ENCODE data around the gene CUX1. TPM values are rescaled to one million over a fixed set of nuclear protein-coding genes. Genes with fewer than 3 reads are reported as not detected.
A peak's percentile ranks its signal among the peaks of the same experiment; 100 is the strongest.
"Not testable (repeated sequence)": the region's sequence is repeated elsewhere in the genome, so short reads cannot be mapped to it uniquely, and the experiment has no call there.

Gene CUX1
- total RNA-seq, 1 donor from 2014 or later: 18.3 TPM

DNA sequence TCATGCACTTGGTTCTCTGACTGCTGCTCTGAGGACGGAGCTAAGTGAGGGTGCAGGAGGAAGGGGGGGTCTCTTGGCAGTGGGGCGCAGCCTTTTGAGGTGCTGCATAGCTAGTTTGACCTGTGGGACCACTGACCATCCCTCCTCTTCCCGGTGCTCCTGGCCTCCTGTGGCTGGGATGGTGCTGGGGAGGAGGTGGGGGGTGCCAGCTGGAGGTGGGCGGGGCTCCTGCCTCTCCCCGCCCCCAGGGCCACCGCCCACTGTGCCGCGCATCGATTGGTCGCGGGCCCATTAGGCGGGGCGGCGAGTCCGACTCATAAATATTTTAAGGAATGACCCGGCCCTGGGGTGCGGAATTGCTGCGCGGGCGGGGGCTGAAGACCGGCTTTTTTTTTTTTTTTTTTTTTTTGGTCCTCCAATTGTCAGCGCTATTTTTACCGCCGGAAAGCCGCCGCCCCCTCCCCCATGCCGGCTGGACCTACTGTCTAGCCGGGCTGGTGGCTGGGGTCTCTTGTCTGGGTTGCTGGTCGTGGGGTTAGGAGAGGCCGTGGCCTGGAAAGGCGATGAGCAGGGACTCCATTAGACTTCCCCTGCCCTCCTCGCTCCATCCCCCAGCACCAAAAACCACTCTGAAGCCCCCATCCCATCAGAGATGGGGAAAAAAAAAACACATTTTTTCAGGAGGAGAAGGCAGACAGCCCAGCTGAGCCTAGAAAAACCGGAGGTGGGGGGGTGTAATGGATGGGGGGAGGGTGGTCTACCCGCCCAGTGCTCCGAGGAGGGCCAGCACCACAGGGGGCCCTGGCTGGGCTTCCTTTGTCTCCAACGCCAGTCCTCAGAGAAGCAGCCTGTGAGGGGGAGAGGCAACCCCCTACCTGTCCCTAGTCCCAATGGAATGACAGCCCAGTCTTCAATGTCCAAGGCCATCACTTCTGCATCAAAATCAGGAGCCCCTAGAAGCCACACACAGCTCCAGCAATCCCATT, 475.7 kb downstream of the CUX1 start:
- H3K27ac ChIP-seq (ENCODE audit: low read depth, low read length): no peak overlapping the region
- peak overlapping the region in 1 of 3 donors; percentile 14 for H3K9ac ChIP-seq (ENCODE audit: low read depth in 1 of 3, low read length in 3 of 3)
- no peaks in the 10 kb centered on the region for H3K36me3 ChIP-seq (ENCODE audit: control insufficient read depth in 3 of 3, insufficient read depth in 3 of 3, low read length in 3 of 3)
- no peaks in the 10 kb centered on the region for H3K9me3 ChIP-seq (ENCODE audit: control insufficient read depth in 3 of 3, low read length in 3 of 3)
- H3K27me3 ChIP-seq (ENCODE audit: control insufficient read depth in 3 of 3, insufficient read depth in 3 of 3, low read length in 3 of 3): no peaks in the 10 kb centered on the region
- peaks cover 47 to 82% (median 57%) of the 10 kb centered on the region in 3 donors for H3K4me1 ChIP-seq (ENCODE audit: control insufficient read depth in 3 of 3, insufficient read depth in 3 of 3, low read length in 3 of 3)
- no peak overlapping the region for H3K4me3 ChIP-seq (ENCODE audit: low read length in 3 of 3)

DNA sequence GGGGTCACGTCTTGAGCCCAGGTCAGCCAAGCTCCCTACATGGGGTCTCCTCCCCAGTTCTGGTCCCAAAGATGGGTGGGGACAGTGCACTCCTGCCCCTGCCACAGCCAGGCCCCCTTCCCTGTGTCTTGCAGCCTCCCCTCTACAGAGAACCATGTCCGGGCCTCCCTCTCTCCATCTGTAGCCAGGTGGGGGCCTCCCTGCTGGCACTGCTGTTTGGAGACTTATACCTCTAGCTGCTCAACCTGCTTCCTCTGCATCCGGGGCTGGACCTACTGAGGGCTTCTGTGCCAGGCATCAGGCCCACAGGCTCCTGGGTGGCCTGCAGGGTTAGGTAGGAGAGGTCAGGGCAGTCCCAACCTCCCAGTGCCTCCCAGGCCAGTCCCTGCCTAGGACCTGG, 477.2 kb downstream of the CUX1 start:
- Histone ChIP-seq H3K9ac (ENCODE audit: low read depth in 1 of 3, low read length in 3 of 3) (peak overlapping the region in 1 of 3 donors; percentile 8), H3K27ac (ENCODE audit: low read depth, low read length) (peak overlapping the region; percentile 84), H3K9me3 (ENCODE audit: control insufficient read depth in 3 of 3, low read length in 3 of 3) (no peaks in the 10 kb centered on the region)

DNA sequence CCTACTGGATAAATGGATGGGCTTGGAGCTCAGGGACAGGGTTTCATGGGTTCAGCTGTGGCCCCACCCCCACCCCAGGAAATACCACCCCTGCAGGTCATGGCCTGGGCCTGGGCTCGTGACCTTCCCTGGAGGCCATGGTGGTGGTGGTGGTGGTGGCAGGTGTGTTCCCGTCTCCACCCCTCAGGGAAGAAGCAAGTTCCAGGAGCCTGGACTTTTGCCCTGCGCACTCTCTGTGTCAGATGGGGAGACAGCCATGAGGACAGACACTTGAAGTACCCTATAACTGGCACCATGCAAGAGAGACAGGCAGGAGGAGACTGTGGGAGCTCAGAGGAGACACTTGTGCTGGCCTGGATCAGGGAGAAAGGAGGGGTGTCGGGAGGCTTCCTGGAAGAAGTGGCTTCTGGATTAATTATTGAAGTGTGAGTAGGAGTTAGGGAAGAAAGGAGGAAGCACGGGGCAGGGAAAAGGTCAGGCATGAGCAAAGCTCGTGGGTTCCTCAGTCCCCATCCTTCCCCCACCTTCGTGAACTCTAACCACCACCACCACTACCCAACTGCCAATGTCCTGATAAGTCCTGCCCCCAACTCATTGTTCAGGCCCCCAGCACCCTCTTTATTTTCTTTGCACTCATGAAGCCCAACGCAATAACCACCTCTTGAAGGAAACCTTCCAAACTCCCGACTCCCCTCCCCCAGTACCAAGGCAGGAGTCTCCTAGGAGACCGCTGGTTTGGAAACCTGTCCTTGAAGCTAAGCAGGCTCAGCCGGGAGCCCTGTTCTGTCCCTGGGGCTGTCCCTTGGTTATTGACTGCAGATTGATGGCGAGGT, 478.1 kb downstream of the CUX1 start:
- H3K9me3 ChIP-seq (ENCODE audit: control insufficient read depth in 3 of 3, low read length in 3 of 3): no peaks in the 10 kb centered on the region
- peak overlapping the region; percentile 84 for H3K27ac ChIP-seq (ENCODE audit: low read depth, low read length)
- no peaks in the 10 kb centered on the region for H3K27me3 ChIP-seq (ENCODE audit: control insufficient read depth in 3 of 3, insufficient read depth in 3 of 3, low read length in 3 of 3)
- no peaks in the 10 kb centered on the region for H3K36me3 ChIP-seq (ENCODE audit: control insufficient read depth in 3 of 3, insufficient read depth in 3 of 3, low read length in 3 of 3)
- peak overlapping the region; percentile 30 to 63 (median 50) for H3K9ac ChIP-seq (ENCODE audit: low read depth in 1 of 3, low read length in 3 of 3)
- peak overlapping the region in 2 of 3 donors; percentile 43 to 45 for H3K4me3 ChIP-seq (ENCODE audit: low read length in 3 of 3)
- peaks cover 35 to 62% (median 52%) of the 10 kb centered on the region in 3 donors for H3K4me1 ChIP-seq (ENCODE audit: control insufficient read depth in 3 of 3, insufficient read depth in 3 of 3, low read length in 3 of 3)

More for the DNA sequence above, 477.2 kb downstream of the CUX1 start:
- Histone ChIP-seq H3K27me3 (ENCODE audit: control insufficient read depth in 3 of 3, insufficient read depth in 3 of 3, low read length in 3 of 3) (no peaks in the 10 kb centered on the region), H3K36me3 (ENCODE audit: control insufficient read depth in 3 of 3, insufficient read depth in 3 of 3, low read length in 3 of 3) (no peaks in the 10 kb centered on the region), H3K4me3 (ENCODE audit: low read length in 3 of 3) (no peak overlapping the region), H3K4me1 (ENCODE audit: control insufficient read depth in 3 of 3, insufficient read depth in 3 of 3, low read length in 3 of 3) (peaks cover 37 to 67% (median 48%) of the 10 kb centered on the region in 3 donors)

DNA sequence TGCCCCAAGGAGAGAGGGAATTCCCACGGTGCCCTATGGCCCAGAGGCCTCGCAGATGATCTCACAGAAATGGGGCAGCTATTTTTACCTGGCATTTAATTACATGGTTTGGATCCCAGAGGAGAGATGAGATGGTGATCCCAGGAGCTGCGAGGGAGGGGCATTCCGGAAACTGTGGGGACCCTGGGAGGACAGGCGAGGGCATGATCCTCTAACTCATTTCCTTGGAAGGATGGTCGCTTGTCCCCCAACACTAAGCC, 478.7 kb downstream of the CUX1 start:
- Histone ChIP-seq H3K4me3 (ENCODE audit: low read length in 3 of 3) (peak overlapping the region in 2 of 3 donors; percentile 43 to 45), H3K4me1 (ENCODE audit: control insufficient read depth in 3 of 3, insufficient read depth in 3 of 3, low read length in 3 of 3) (peaks cover 33 to 61% (median 50%) of the 10 kb centered on the region in 3 donors), H3K27ac (ENCODE audit: low read depth, low read length) (peak overlapping the region; percentile 84)

DNA sequence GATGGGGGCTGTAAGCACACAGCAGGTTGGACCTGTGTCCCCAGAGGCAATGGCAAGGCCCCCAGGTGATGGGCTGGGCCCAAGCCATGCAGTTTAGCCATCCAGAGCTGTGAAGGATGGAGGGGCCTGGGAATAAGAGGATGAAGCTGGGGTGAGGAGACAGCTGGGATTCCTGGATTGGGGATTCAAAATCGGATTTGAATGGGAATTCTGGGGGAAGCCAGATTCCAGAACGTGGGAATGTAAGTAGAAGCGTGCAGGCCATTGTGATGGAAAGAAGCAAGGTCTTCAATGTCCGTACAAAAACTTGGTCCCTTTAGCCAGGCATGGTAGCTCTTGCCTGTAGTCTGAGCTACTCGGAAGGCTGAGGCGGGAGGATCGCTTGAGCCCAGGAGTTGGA, 479.1 kb downstream of the CUX1 start:
- Histone ChIP-seq H3K4me3 (ENCODE audit: low read length in 3 of 3) (peak overlapping the region in 1 of 3 donors; percentile 43), H3K9ac (ENCODE audit: low read depth in 1 of 3, low read length in 3 of 3) (peak overlapping the region; percentile 27 to 63 (median 53)), H3K9me3 (ENCODE audit: control insufficient read depth in 3 of 3, low read length in 3 of 3) (no peaks in the 10 kb centered on the region), H3K4me1 (ENCODE audit: control insufficient read depth in 3 of 3, insufficient read depth in 3 of 3, low read length in 3 of 3) (peaks cover 30 to 61% (median 53%) of the 10 kb centered on the region in 3 donors), H3K36me3 (ENCODE audit: control insufficient read depth in 3 of 3, insufficient read depth in 3 of 3, low read length in 3 of 3) (no peaks in the 10 kb centered on the region), H3K27ac (ENCODE audit: low read depth, low read length) (peak overlapping the region; percentile 84), H3K27me3 (ENCODE audit: control insufficient read depth in 3 of 3, insufficient read depth in 3 of 3, low read length in 3 of 3) (no peaks in the 10 kb centered on the region)

More for the DNA sequence above, 478.7 kb downstream of the CUX1 start:
- peak overlapping the region; percentile 30 to 63 (median 53) for H3K9ac ChIP-seq (ENCODE audit: low read depth in 1 of 3, low read length in 3 of 3)
- no peaks in the 10 kb centered on the region for H3K9me3 ChIP-seq (ENCODE audit: control insufficient read depth in 3 of 3, low read length in 3 of 3)
- H3K36me3 ChIP-seq (ENCODE audit: control insufficient read depth in 3 of 3, insufficient read depth in 3 of 3, low read length in 3 of 3): no peaks in the 10 kb centered on the region
- H3K27me3 ChIP-seq (ENCODE audit: control insufficient read depth in 3 of 3, insufficient read depth in 3 of 3, low read length in 3 of 3): no peaks in the 10 kb centered on the region

GRCh38 chr7:102297487-102298218, 480.2 kb downstream of the CUX1 start:
- Histone ChIP-seq H3K9ac (ENCODE audit: low read depth in 1 of 3, low read length in 3 of 3) (no peak overlapping the region), H3K27me3 (ENCODE audit: control insufficient read depth in 3 of 3, insufficient read depth in 3 of 3, low read length in 3 of 3) (no peaks in the 10 kb centered on the region), H3K4me3 (ENCODE audit: low read length in 3 of 3) (no peak overlapping the region), H3K27ac (ENCODE audit: low read depth, low read length) (peak overlapping the region; percentile 84), H3K4me1 (ENCODE audit: control insufficient read depth in 3 of 3, insufficient read depth in 3 of 3, low read length in 3 of 3) (peaks cover 35 to 66% (median 62%) of the 10 kb centered on the region in 3 donors), H3K9me3 (ENCODE audit: control insufficient read depth in 3 of 3, low read length in 3 of 3) (no peaks in the 10 kb centered on the region), H3K36me3 (ENCODE audit: control insufficient read depth in 3 of 3, insufficient read depth in 3 of 3, low read length in 3 of 3) (no peaks in the 10 kb centered on the region)

- Histone ChIP-seq H3K27ac (ENCODE audit: low read depth, low read length) (peak overlapping the region; percentile 97), H3K9ac (ENCODE audit: low read depth in 1 of 3, low read length in 3 of 3) (peak overlapping the region in 2 of 3 donors; percentile 74 to 83), H3K27me3 (ENCODE audit: control insufficient read depth in 3 of 3, insufficient read depth in 3 of 3, low read length in 3 of 3) (no peaks in the 10 kb centered on the region), H3K9me3 (ENCODE audit: control insufficient read depth in 3 of 3, low read length in 3 of 3) (no peaks in the 10 kb centered on the region), H3K4me3 (ENCODE audit: low read length in 3 of 3) (peak overlapping the region in 2 of 3 donors; percentile 68 to 72), H3K36me3 (ENCODE audit: control insufficient read depth in 3 of 3, insufficient read depth in 3 of 3, low read length in 3 of 3) (no peaks in the 10 kb centered on the region), H3K4me1 (ENCODE audit: control insufficient read depth in 3 of 3, insufficient read depth in 3 of 3, low read length in 3 of 3) (peaks cover 48 to 71% (median 69%) of the 10 kb centered on the region in 3 donors)
Observed at GRCh38 chr7:102300643-102301221, 483.3 kb downstream of the CUX1 start.

DNA sequence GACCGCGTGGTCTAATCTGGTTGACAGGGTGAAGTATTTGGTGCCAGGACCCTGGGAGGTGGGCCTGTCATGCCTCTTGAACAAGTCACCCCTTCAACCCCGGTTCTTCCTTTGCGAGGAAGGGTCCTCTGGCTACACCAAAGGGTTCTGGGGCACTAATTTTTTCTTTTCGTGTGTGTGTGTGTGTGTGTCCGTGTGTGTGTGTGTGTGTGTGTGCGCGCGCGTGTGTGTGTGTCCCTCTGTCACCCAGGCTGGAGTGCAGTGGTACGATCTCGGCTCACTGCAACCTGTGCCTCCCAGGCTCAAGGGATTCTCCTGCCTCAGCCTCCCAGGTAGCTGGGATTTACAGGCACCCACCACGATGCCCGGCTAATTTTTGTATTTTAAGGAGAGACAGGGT, 483.9 kb downstream of the CUX1 start:
- H3K4me1 ChIP-seq (ENCODE audit: control insufficient read depth in 3 of 3, insufficient read depth in 3 of 3, low read length in 3 of 3): peaks cover 44 to 70% (median 65%) of the 10 kb centered on the region in 3 donors
- H3K9me3 ChIP-seq (ENCODE audit: control insufficient read depth in 3 of 3, low read length in 3 of 3); H3K27me3 ChIP-seq (ENCODE audit: control insufficient read depth in 3 of 3, insufficient read depth in 3 of 3, low read length in 3 of 3); H3K36me3 ChIP-seq (ENCODE audit: control insufficient read depth in 3 of 3, insufficient read depth in 3 of 3, low read length in 3 of 3): not testable (repeated sequence)
- peak overlapping the region; percentile 97 for H3K27ac ChIP-seq (ENCODE audit: low read depth, low read length)
- H3K4me3 ChIP-seq (ENCODE audit: low read length in 3 of 3): peak overlapping the region; percentile 41 to 72 (median 68)
- H3K9ac ChIP-seq (ENCODE audit: low read depth in 1 of 3, low read length in 3 of 3): peak overlapping the region; percentile 74 to 83 (median 80)

- Histone ChIP-seq H3K4me1 (ENCODE audit: control insufficient read depth in 3 of 3, insufficient read depth in 3 of 3, low read length in 3 of 3) (peaks cover 43 to 70% (median 67%) of the 10 kb centered on the region in 3 donors), H3K9ac (ENCODE audit: low read depth in 1 of 3, low read length in 3 of 3) (peak overlapping the region; percentile 43 to 83 (median 74)), H3K4me3 (ENCODE audit: low read length in 3 of 3) (peak overlapping the region in 2 of 3 donors; percentile 68 to 72), H3K27ac (ENCODE audit: low read depth, low read length) (peak overlapping the region; percentile 97), H3K36me3 (ENCODE audit: control insufficient read depth in 3 of 3, insufficient read depth in 3 of 3, low read length in 3 of 3) (no peaks in the 10 kb centered on the region), H3K9me3 (ENCODE audit: control insufficient read depth in 3 of 3, low read length in 3 of 3) (no peaks in the 10 kb centered on the region), H3K27me3 (ENCODE audit: control insufficient read depth in 3 of 3, insufficient read depth in 3 of 3, low read length in 3 of 3) (no peaks in the 10 kb centered on the region)
Observed at GRCh38 chr7:102302025-102302424, 484.6 kb downstream of the CUX1 start.

Data from skeletal muscle tissue (tissue), 4 donors.